Lower leg skin (tissue), 4 donors: Measurements from ENCODE around the gene VSIG10. TPM values are rescaled to one million over a fixed set of nuclear protein-coding genes. Genes with fewer than 3 reads are reported as not detected.

Experiments used
- DNase-seq, 2 donors: peaks; one replicate each; pipeline ENCODE4 v3.0.0-alpha.2; 2019; ENCODE audit warnings: low spot score in 2 of 2
- H3K4me3 ChIP-seq: fragments of 200-600 bp; sonication (generic); 2 replicates; pipeline ENCODE4 v1.5.1; 2017; ENCODE audit warnings: mild to moderate bottlenecking, low read depth; ENCODE audit not compliant: poor library complexity, severe bottlenecking
- CTCF ChIP-seq, 3 donors: fragments of 450-650 bp; IDR thresholded peaks; one replicate each; pipeline ENCODE4 v1.5.1; 2016; ENCODE audit warnings: antibody characterized with exemption in 3 of 3, mild to moderate bottlenecking in 3 of 3, moderate library complexity in 2 of 3
- POLR2A ChIP-seq, 2 donors: fragments of 450-650 bp; IDR thresholded peaks; one replicate each; pipeline ENCODE4 v1.6.1; 2016 to 2017; ENCODE audit warnings: antibody characterized with exemption in 2 of 2, mild to moderate bottlenecking in 1 of 2, moderate library complexity in 1 of 2
- whole genome bisulfite sequencing, 2 donors: methylation state at CpG; one replicate each; pipeline ENCODE4 v1.1.5; 2018; 5-methylcytosine and 5-hydroxymethylcytosine counted together
- intact Hi-C: fragments of 100-400 bp; cut with DNase I; formaldehyde crosslinking; loops from one replicate; pipeline ENCODE4 v1.15.0; 2023; ENCODE audit warnings: low total_unique reads
- total RNA-seq, 4 donors: library from RNA; depleted of rRNA; stranded (reverse); fragments of >200 nt; gene quantifications; one replicate each; pipeline ENCODE4 v1.1.0, GENCODE V29; 2016

VSIG10 gene
- total RNA-seq, 4 donors from 2014 or later = 17.1 to 40.1 (median 29.4) TPM

DNA sequence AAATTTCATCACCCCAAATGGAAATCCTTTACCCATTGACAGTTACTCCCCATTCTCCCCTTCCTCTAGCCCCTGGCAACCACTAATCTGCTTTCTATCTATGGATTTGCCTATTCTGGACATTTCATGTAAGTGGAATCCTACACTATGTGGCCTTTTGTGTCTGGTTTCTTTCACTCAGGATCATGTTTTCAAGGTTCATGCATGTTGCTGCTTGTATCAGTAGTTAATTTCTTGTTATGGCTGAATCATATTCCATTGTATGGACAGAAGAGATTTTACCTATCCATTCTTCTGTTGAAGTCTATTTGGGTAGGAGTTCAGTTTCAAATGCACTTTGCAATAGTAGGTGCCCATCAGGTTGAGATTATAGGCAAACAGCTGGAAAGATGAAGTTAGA lies 85.9 kb downstream of the VSIG10 start:
- no peak for TF ChIP-seq POLR2A (IDR thresholded peaks at IDR 0.05)
- TF ChIP-seq CTCF (IDR thresholded peaks at IDR 0.05) = no peak
- intact Hi-C loops = no loop called here
- no peak overlapping the region for H3K4me3 ChIP-seq
- DNase-seq = no peak

DNA sequence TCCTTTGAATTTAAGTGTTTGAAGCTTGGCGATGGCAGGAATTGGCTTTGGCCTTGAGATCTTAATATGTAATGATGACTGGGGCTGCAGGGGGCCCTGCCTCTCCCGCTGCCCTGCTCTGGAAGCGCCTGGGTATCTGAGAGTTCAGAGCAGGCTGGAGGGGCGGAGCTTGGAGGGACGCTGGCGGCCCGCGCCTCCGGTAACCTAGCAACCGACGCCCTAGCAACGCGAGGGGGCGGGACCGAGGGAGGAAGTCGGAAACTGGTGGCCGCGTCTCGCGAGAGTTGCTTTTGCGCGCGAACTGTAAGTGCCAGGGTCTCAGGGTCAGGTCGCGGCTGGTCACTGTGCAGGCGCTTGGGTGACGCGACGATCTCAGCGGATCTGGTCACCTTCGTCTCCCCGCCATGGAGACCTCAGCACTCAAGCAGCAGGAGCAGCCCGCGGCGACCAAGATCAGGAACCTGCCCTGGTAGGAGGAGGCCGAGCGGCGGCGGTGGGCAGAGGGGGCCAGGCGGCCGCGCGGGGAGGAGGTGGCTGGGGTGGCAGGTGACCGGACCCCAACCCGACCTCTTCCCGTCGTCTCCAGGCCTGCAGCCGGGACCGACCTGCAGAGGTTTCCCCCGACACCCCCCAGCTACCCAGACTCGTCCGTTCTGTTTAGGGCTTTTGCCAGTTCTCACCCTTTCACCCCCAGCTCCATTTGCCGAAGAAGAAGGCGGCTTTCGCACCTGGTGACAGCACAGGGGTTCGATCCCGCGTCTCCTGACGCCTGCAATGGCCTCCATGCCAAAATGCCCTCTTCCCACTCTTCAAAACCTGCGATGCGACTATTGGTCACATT lies 87.2 kb downstream of the VSIG10 start, which contains the start of gene RFC5:
Gene RFC5 (plus strand): TSS at position 280 of the 841 bp plus-strand sequence. CDS start 125 bp downstream, at position 405.
- intact Hi-C loops = no loop called here
- 0% methylated on average over 31 to 37 of the region's 61 CpGs for WGBS, 2 donors
- DNase-seq = peak; percentile 97 to 99
- H3K4me3 ChIP-seq = peak within 1 kb of the TSS; percentile 77
- no peak for TF ChIP-seq POLR2A (IDR thresholded peaks at IDR 0.05)
- no peak for TF ChIP-seq CTCF (IDR thresholded peaks at IDR 0.05)

GRCh38 chr12:118015944-118016343 lies 87.9 kb downstream of the VSIG10 start:
- no peak for TF ChIP-seq POLR2A (IDR thresholded peaks at IDR 0.05)
- no peak for TF ChIP-seq CTCF (IDR thresholded peaks at IDR 0.05)
- intact Hi-C loops = no loop called here
- no peak overlapping the region for H3K4me3 ChIP-seq
- no peak for DNase-seq
- 42 to 43% methylated on average over 9 of the region's 9 CpGs for whole genome bisulfite sequencing, 2 donors

- intact Hi-C loops = no loop called here
- 83 to 97% methylated on average over 2 of the region's 2 CpGs for WGBS, 2 donors
- no peak overlapping the region for H3K4me3 ChIP-seq
- TF ChIP-seq POLR2A (IDR thresholded peaks at IDR 0.05) (no peak), CTCF (IDR thresholded peaks at IDR 0.05) (no peak)
- no peak for DNase-seq
Observed at GRCh38 chr12:118015306-118015705, 88.5 kb downstream of the VSIG10 start.

Other genes with a start within 250 kb of the VSIG10 start
- under 1 TPM; 0.17 to 0.84 (median 0.35) TPM for gene KSR2, start 135.0 kb downstream of the VSIG10 start, total RNA-seq
- 10 to 100 TPM in 3 of 4 donors, 1 to 10 TPM in 1; 6.2 to 14.3 (median 11.3) TPM for gene RFC5, start 87.3 kb downstream of the VSIG10 start, total RNA-seq
- 10 to 100 TPM; 45.2 to 65.6 (median 53.0) TPM for gene WSB2, start 42.8 kb downstream of the VSIG10 start, total RNA-seq
- gene PEBP1, start 32.1 kb upstream of the VSIG10 start, total RNA-seq = 100 to 1,000 TPM; 192 to 447 (median 328) TPM